Endothelial cell (in vitro differentiated cells): Measurements from ENCODE around the gene CRYBB2. TPM values are rescaled to one million over a fixed set of nuclear protein-coding genes. Genes with fewer than 3 reads are reported as not detected.

Source experiments
- DNase-seq: peaks from one replicate; pipeline ENCODE4 v3.0.0; 2021; ENCODE audit warnings: low spot score
- H3K27ac Mint-ChIP-seq: one replicate; pipeline ENCODE4 v1.8.0; 2021; ENCODE audit warnings: mixed read lengths, inconsistent platforms; ENCODE audit not compliant: unreplicated experiment
- H3K27me3 Mint-ChIP-seq: one replicate; pipeline ENCODE4 v1.8.0; 2021; ENCODE audit warnings: mild to moderate bottlenecking, moderate library complexity, mixed read lengths, inconsistent platforms; ENCODE audit not compliant: unreplicated experiment
- H3K36me3 Mint-ChIP-seq: one replicate; pipeline ENCODE4 v1.8.0; 2021; ENCODE audit warnings: mild to moderate bottlenecking, low read depth, mixed read lengths, inconsistent platforms; ENCODE audit not compliant: unreplicated experiment
- H3K4me1 Mint-ChIP-seq: one replicate; pipeline ENCODE4 v1.8.0; 2021; ENCODE audit warnings: mild to moderate bottlenecking, mixed read lengths, inconsistent platforms; ENCODE audit not compliant: unreplicated experiment
- H3K4me3 Mint-ChIP-seq: one replicate; pipeline ENCODE4 v1.8.0; 2021; ENCODE audit warnings: mild to moderate bottlenecking, mixed read lengths, inconsistent platforms; ENCODE audit not compliant: unreplicated experiment
- H3K9me3 Mint-ChIP-seq: one replicate; pipeline ENCODE4 v1.8.0; 2021; ENCODE audit warnings: mixed read lengths, inconsistent platforms; ENCODE audit not compliant: unreplicated experiment
- CTCF ChIP-seq: fragments of 200-600 bp; sonication (generic); IDR thresholded peaks from one replicate; pipeline ENCODE4 v1.5.0; 2021; ENCODE audit warnings: antibody characterized with exemption; ENCODE audit not compliant: unreplicated experiment
- total RNA-seq: library from RNA; stranded (reverse); fragmentation: NEBNext Ultra II Directional; extraction: Animal tissue kit (Norgen Biotek cat#: 25700); gene quantifications from one replicate; pipeline ENCODE4 v1.2.1, GENCODE V29; 2021; ENCODE audit not compliant: unreplicated experiment

Gene CRYBB2
- total RNA-seq, 1 donor from 2014 or later = 1.9 TPM

DNA sequence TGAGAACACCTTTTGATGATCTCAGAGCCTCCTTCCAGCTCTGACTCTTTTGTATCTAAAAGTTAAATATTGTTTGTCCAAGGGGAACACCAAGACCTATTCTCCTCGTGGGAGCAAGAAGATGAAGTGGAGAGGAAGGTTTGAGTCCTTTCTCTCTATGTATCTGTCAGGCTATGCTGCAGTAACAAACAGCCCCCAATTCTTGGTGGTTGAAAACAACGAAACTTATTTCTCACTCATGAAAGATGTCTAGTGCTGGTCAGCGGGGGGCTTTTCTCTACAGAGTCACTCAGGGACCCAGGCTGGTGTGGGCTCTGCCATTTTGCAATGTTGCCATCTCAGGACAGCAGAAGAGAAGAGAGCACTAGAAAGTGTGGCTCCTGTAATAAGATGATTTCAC lies 6.2 kb upstream of the CRYBB2 start:
- Mint-ChIP-seq H3K27me3 (peaks cover 2% of the 10 kb centered on the region), H3K36me3 (peaks cover 6% of the 10 kb centered on the region), H3K4me3 (no peak overlapping the region), H3K9me3 (no peaks in the 10 kb centered on the region), H3K27ac (no peak overlapping the region), H3K4me1 (peaks cover 11% of the 10 kb centered on the region)
- no peak for DNase-seq
- TF ChIP-seq CTCF = no peak

DNA sequence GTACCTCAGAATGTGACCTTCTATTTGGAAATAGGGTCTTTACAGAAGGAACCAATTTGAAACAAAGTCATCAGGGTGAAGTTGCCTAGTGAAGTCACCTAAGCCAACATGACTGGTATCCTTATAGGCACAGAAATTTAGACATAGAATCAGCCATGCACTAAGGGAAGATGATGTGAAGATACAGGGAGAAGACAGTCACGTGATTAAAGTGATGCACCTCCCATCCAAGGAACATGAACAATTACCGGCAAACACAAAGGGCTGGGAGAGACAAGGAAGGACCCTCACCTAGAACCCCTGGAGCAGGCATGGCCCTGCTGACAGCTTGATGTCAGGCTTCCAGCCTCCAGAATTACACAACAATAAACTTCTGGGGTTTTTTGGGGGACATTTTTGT lies 3.2 kb upstream of the CRYBB2 start:
- Mint-ChIP-seq H3K4me1 (peaks cover 19% of the 10 kb centered on the region), H3K9me3 (no peaks in the 10 kb centered on the region), H3K27me3 (peaks cover 2% of the 10 kb centered on the region), H3K4me3 (no peak overlapping the region), H3K27ac (no peak overlapping the region), H3K36me3 (peaks cover 6% of the 10 kb centered on the region)
- DNase-seq = no peak
- TF ChIP-seq CTCF = no peak

DNA sequence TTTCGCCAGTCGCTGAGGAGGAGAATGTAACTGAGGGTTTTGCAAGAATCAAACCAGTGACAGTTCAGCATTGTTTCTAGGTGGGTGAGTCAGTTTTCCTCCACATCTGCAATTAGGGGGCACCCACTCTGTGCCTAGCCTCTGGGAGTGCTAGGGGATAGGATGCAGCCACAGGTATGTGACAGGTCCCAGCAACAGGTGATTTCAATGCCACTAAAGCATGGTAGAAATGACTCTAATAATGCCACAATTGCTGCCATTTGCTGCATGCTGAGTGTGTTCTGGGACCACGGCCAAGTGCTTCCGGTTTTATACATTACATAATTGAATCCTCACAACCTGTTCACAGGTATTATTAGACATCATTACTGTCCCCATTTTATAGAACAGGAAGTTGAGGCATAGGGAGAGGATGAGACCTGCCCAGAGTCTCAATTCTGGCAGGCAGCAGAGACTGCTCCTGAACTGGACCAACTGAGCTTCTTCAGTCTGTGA lies 556 bp downstream of the CRYBB2 start:
- H3K27me3 Mint-ChIP-seq = no peaks in the 10 kb centered on the region
- TF ChIP-seq CTCF = no peak
- DNase-seq = no peak

GRCh38 chr22:25221790-25222189 lies 2.4 kb downstream of the CRYBB2 start:
- no peak for TF ChIP-seq CTCF
- no peak for DNase-seq
- Mint-ChIP-seq H3K9me3 (no peaks in the 10 kb centered on the region), H3K27me3 (no peaks in the 10 kb centered on the region), H3K27ac (no peak overlapping the region), H3K4me3 (no peak overlapping the region), H3K4me1 (peaks cover 8% of the 10 kb centered on the region), H3K36me3 (no peaks in the 10 kb centered on the region)

More for the DNA sequence above, 556 bp downstream of the CRYBB2 start:
- no peak overlapping the region for H3K27ac Mint-ChIP-seq
- H3K4me3 Mint-ChIP-seq = no peak overlapping the region
- no peaks in the 10 kb centered on the region for H3K9me3 Mint-ChIP-seq
- H3K4me1 Mint-ChIP-seq = peaks cover 8% of the 10 kb centered on the region
- H3K36me3 Mint-ChIP-seq = no peaks in the 10 kb centered on the region

GRCh38 chr22:25223269-25223850 lies 3.9 kb downstream of the CRYBB2 start:
- no peaks in the 10 kb centered on the region for H3K36me3 Mint-ChIP-seq
- H3K4me3 Mint-ChIP-seq = no peak overlapping the region
- DNase-seq = no peak
- no peak overlapping the region for H3K27ac Mint-ChIP-seq
- peaks cover 8% of the 10 kb centered on the region for H3K4me1 Mint-ChIP-seq
- H3K27me3 Mint-ChIP-seq = peaks cover 2% of the 10 kb centered on the region
- TF ChIP-seq CTCF = no peak
- H3K9me3 Mint-ChIP-seq = no peaks in the 10 kb centered on the region
